HG02884 (cell line): ENCODE data around the gene ZNF530.

Experiments used
- ATAC-seq: cut with Tn5 transposase; IDR thresholded peaks from one replicate; pipeline ENCODE4 v1.9.1; 2021; ENCODE audit warnings: mild to moderate bottlenecking, moderate library complexity; ENCODE audit not compliant: unreplicated experiment

ZNF530 gene

DNA sequence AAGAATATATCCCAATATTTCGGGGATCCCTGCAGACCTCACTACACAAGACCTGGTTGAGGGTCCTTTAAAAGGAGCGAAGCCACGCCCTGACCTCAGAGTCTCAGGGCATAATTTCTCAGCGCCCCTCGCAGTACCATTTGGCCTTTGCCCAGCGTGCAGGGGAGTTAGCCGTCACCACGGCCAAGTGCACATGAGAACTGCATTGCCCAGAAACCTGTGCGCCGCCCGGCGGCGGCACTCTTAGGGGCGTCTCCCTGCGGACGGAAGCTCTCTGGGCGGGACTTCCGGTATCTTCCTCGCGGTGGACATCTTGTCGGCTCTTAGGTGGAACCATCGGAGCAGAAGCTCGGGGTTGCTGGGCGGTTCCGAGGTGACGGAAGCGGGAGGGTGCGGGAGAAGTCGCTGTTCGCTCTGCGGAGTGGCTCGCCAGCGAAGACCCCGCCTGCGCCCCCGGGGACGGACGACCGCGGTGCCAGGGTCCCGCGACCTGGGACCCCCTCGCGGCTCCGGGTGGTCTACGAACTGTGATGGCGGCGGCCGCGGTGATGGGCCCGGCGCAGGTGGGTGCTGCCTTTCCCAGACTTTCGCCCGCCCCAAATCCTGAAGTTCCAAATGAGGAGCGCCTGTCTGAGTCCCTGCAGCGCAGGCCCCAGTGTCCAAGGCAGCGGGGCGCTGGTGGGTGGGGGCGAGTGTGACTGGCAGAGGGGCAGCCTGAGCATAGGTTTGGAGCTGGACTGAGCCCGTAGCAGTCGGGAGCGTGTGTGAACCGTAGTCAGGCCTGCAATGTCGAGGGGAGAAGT is 14.5 kb downstream of the ZNF530 start, which contains the start of gene ZNF134:
Gene ZNF134, plus strand, starts transcription at position 302 of the 803 bp plus-strand sequence. CDS start 5,227 bp downstream, outside the sequence.
- peak; percentile 84 for ATAC-seq

DNA sequence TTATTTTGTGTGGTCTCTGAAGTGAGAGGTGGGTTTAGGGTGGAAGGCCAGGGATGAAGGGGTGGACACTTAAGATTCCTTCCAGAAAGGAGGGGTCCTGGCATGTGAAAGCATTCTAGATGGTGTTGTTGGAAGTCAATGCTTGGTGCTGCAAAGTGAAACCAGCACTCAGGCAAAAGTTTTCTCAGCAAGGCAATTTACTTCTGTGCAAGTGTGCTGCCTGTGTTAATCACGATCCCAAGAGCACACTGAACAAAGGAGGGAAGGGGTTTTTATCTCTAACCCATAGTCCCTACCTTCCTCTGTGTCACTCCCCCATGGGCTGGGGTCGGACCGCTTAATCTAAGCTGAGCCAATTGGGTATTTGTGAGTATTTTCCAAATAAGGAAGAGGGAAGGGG is 15.7 kb downstream of the ZNF530 start:
- no peak for ATAC-seq

DNA sequence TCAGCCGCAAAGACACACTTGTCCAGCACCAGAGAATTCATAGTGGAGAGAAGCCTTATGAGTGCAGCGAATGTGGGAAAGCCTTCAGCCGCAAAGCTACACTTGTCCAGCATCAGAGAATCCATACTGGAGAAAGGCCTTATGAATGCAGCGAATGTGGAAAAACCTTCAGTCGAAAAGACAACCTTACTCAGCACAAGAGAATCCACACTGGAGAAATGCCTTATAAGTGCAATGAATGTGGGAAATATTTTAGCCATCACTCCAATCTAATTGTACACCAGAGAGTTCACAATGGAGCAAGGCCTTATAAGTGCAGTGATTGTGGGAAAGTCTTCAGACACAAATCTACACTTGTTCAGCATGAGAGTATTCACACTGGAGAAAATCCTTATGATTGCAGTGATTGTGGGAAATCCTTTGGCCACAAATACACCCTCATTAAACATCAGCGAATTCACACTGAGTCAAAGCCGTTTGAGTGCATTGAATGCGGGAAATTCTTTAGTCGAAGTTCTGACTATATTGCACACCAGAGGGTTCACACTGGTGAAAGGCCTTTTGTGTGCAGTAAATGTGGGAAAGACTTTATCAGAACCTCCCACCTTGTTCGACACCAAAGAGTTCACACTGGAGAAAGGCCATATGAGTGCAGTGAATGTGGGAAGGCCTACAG is 21.1 kb downstream of the ZNF530 start:
- ATAC-seq: no peak

DNA sequence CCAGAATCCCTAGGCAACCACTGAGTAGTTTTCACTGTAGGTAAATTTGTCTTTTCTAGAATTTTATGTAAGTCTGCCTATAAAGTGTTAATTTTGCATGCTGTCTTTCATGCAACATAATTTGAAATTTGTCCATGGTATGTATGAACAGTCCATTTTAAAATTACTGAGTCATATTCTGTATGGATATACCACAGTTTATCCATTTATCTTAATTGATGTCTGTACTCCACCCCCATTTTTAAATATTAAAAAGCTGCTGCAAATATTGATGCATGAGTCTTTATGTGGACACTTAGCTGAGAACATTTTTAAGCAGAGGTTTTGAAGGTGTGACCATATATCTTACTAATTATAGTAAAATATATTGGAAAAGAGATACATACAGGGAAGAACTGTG is 23.4 kb downstream of the ZNF530 start:
- ATAC-seq: no peak

DNA sequence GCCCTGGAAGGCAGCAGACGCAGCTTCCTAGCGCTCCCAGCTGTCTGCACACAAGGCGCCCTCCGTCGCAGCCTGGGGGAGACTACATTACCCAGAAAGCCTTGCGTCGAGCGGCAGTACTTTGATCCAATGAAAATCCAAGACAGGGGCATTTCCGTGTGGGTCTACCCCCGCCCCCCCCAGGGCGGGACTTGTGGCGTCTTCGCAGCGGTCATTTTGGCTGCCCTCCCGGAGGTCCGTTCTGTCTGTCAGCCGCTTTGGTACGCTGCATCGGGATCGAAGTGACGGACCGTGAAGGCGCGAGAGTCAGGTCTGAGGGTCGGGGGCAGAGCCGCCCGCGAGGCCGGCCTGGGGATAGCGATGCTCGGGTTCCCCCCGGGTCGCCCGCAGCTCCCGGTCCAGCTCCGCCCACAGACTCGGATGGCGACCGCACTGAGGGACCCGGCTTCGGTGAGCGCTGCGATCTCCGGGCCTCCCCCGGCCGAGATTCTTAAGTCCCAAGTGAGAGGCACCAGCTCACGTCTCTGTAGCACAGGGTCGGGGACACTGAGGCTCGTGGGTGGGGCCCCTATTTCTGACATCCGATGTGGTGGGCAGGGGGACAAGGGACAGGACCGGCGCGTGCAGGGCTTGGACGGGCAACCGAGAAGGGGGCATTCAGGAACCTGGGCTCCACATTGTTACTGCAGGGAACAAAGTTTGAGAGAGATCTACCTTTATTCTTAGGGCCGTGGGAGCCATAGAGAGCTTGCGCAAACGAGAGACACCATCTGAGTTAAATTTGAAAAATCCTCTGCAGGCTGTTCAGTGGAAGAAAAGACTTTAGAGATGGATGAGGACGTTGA is 33.5 kb downstream of the ZNF530 start, which contains the start of gene ZNF211:
Gene ZNF211, plus strand, starts transcription at position 182 of the 845 bp plus-strand sequence. Its CDS starts 179 bp downstream, at position 361.
- peak; percentile 96 for ATAC-seq

DNA sequence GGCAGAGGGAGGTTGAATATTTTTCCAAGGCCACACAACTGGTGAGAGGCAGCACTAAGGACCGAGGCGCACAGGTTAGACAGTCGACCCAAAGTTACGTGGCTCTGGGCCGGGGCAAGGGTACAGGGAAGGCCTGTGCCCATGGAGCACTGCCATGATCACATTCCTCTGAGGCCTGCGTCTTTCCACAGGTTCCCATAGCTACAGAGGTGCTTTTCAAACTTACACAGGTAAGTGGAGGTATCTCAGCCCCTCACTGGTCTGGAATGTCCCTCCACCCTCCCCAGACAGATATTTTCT is 34.1 kb downstream of the ZNF530 start:
- no peak for ATAC-seq

DNA sequence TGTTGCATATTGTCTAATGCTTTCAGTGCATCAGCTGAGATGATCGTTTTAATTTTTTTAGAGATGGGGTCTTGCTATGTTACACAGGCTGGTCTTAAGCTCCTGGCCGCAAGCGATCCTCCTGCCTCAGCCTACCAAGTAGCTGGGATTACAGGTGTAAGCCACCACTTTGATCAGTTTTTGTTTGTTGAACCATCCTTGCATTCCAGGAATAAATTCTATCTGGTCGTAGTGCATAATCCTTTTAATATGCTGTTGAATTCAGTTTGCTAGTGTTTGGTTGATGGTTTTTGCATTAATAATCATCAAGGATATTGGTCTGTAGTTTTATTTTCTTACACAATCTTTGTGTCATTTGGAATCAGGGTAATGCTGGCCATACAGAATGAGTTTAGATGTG is 37.7 kb downstream of the ZNF530 start:
- no peak for ATAC-seq

DNA sequence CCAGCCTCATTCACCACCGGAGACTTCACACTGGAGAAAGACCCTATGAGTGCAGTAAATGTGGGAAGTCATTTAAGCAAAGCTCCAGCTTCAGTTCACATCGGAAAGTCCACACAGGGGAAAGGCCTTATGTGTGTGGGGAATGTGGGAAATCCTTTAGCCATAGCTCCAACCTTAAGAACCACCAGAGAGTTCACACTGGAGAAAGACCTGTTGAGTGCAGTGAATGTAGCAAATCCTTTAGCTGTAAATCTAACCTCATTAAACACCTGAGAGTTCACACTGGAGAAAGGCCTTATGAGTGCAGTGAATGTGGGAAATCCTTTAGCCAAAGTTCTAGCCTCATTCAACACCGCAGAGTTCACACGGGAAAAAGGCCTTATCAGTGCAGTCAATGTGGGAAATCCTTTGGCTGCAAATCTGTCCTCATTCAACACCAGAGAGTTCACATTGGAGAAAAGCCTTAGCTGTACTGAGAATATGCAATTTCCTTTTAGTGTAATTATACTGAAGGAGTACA is 42.1 kb downstream of the ZNF530 start:
- ATAC-seq: no peak

DNA sequence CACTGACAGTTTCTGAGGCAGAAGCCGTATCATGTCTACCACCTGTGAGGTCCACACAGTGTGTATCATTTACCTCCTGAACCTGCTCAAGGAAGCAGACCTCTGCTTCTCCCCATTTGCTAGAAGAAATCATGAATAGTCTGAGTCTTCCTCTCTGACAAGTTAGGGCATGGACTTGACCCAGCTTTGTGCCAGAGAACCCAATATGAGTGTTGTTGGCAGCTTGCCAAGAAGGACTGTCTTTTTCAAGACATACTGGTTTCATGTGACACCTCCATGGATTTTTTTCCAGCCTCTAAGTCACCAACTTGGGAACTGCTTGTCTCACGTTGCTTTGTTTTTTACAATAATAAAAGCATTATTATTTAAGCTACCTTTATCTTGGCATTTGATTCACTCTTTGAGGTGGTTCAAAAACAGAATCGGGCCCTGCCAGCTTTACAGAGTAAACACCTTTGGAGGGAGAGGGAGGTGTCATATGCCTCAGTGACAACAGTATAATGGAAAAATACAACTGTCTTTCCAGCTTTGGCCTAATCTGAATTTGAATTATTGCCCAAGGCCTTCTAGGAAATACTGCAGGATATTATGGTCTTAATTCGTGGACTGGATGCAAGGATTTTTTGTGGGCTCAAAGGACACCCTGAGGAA is 42.8 kb downstream of the ZNF530 start:
- no peak for ATAC-seq

DNA sequence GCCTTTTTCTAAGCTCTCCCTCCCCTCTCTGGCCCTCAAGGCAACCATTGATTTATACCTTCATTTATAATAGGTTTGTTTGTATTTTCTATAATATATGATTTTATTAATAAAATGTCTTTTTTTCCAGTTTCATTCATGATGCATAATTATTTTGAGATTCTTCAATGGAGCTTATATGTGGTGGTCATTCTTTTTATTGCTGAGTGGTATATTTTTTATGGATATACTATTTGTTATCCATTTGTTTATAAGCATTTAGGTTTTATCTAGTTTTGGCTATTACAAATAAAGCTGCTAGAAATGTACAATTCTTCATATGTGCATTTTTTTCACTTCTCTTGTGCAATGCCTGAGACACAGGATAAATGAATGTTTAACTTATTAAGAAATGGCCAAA is 44.0 kb downstream of the ZNF530 start:
- no peak for ATAC-seq

DNA sequence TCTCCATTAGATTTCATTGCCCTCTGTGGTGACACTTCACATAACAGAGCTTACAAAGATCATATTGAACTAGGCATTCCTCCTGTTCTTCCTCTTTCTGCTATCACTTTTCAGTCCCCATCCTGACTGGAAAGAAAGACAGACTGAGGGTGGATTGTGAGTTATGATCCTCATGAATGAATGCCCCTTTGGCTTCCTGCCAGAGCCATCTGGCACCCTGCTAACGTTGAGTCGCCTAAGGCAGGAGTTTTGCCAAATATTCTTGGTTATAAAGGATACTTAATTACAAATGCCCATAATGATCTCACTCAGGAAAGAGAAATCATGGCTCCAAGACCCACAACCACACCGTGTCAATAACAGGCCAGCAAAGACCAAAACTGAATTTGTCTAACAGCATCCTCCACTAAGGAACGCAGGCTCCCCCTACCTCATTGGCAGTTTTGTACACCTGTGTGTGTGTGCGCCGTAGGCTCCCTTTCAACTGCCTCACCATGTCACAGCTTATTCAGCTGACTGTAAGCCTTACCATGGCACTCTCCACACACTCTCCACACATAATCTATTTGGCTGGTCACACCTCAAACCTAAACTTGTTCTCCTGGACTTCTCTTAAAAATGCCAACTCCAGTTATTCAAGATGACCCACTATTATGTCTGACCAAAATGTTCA is 48.8 kb downstream of the ZNF530 start:
- ATAC-seq: no peak

DNA sequence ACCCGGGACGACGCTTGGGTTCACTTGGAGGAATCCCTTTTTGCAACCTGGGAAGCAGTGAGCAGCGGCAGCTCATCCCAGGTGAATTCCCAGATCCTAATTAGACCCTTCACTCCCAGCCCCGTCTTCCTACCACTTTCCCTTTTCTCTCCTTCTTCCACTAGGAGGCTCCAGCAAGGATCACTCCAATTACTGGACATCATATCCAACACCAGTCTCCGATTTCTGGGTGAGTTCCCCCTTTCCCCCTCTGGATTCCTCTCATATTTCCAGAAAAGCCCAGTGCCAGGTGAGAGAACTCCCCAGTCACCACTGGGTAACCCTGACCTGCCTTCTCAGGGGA is 51.9 kb downstream of the ZNF530 start:
- no peak for ATAC-seq

DNA sequence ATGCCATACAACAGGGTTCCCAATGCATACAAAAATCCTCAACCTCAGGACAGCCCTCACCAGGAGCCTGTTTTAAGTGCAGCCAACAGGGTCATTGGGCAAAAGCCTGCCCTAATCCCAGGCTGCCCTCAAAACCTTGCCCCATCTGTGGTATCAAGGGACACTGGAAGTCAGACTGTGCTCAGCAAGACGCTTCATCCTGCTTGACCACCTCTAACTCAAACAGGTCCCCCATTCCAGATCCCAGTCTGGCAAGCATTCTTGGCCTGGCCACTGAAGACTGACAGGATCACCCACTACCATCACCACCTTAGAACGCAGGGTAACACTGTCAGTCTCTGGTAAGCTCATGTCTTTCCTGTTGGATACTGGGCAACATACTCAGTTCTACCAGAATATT is 54.0 kb downstream of the ZNF530 start:
- ATAC-seq: no peak

DNA sequence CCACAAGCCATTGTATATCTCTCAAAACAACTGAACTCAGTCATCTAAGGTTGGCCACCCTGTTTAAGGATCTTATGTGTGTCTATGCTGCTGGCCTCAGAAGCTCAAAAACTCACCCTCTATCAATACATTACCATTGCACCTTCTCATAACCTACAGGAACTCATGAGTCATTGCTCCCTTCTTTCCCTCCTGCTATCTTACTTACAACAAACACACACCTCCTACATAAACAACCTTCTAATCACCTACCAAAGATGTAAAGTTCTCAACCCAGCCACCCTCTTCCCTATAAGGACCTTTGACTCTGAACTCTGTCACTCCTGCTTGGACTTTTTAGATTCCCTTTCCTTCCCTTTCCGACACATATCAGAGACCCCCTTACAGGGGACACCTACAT is 55.8 kb downstream of the ZNF530 start:
- ATAC-seq: no peak

DNA sequence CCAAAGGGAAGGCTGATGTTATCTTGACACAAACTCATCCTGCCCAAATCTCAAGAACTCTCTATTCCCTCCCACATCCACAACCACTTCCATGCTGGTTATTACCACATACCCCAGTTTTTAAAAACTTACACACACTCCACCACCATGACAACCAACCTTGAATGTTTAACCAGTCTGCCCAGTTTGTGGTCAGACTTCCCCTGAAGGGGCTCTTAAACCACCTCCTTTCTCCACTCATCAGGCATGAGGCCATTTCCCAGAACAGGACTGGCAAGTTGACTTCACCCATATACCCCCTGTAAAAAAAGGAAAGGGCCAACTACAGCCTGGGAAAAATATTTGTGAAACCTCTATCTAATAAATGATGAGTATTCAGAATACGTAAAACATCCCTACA is 56.7 kb downstream of the ZNF530 start:
- no peak for ATAC-seq
